ENCODE results near the gene RO60. TPM values are rescaled to one million over a fixed set of nuclear protein-coding genes. Genes with fewer than 3 reads are reported as not detected.
A peak's percentile ranks its signal among the peaks of the same experiment; 100 is the strongest.
"Not testable (repeated sequence)": the region's sequence is repeated elsewhere in the genome, so short reads cannot be mapped to it uniquely, and the experiment has no call there.

RO60 gene
- polyA plus RNA-seq, 3 donors: 38.8 to 51.6 (median 45.6) TPM

- DNase-seq (ENCODE audit: extremely low read depth in 1 of 11, low read depth in 9 of 11, low spot score in 4 of 11): no peak
Measured at GRCh38 chr1:193042766-193043691, 16.4 kb upstream of the RO60 start.

- DNase-seq (ENCODE audit: extremely low read depth in 1 of 11, low read depth in 9 of 11, low spot score in 4 of 11): not testable (repeated sequence)
Measured at GRCh38 chr1:193048913-193049312, 10.5 kb upstream of the RO60 start.

GRCh38 chr1:193054169-193054675 lies 5.2 kb upstream of the RO60 start:
- DNase-seq (ENCODE audit: extremely low read depth in 1 of 11, low read depth in 9 of 11, low spot score in 4 of 11): no peak

- peak in 10 of 11 donors; percentile 18 to 47 (median 23) for DNase-seq (ENCODE audit: extremely low read depth in 1 of 11, low read depth in 9 of 11, low spot score in 4 of 11)
Measured at GRCh38 chr1:193058529-193059281, 707 bp upstream of the RO60 start.

GRCh38 chr1:193060115-193060403 lies 647 bp downstream of the RO60 start:
- DNase-seq (ENCODE audit: extremely low read depth in 1 of 11, low read depth in 9 of 11, low spot score in 4 of 11): no peak

GRCh38 chr1:193060406-193060805 lies 994 bp downstream of the RO60 start:
- peak in 2 of 11 donors; percentile 1 to 3 for DNase-seq (ENCODE audit: extremely low read depth in 1 of 11, low read depth in 9 of 11, low spot score in 4 of 11)

GRCh38 chr1:193060938-193061337 lies 1.5 kb downstream of the RO60 start:
- peak in 1 of 11 donors; percentile 3 for DNase-seq (ENCODE audit: extremely low read depth in 1 of 11, low read depth in 9 of 11, low spot score in 4 of 11)

GRCh38 chr1:193062698-193063463 lies 3.5 kb downstream of the RO60 start:
- DNase-seq (ENCODE audit: extremely low read depth in 1 of 11, low read depth in 9 of 11, low spot score in 4 of 11): no peak

- no peak for DNase-seq (ENCODE audit: extremely low read depth in 1 of 11, low read depth in 9 of 11, low spot score in 4 of 11)
Measured at GRCh38 chr1:193065954-193066353, 6.5 kb downstream of the RO60 start.

GRCh38 chr1:193066606-193067005 lies 7.2 kb downstream of the RO60 start:
- no peak for DNase-seq (ENCODE audit: extremely low read depth in 1 of 11, low read depth in 9 of 11, low spot score in 4 of 11)

- DNase-seq (ENCODE audit: extremely low read depth in 1 of 11, low read depth in 9 of 11, low spot score in 4 of 11): no peak
Measured at GRCh38 chr1:193068013-193068412, 8.6 kb downstream of the RO60 start.

GRCh38 chr1:193069748-193070385 lies 10.5 kb downstream of the RO60 start:
- no peak for DNase-seq (ENCODE audit: extremely low read depth in 1 of 11, low read depth in 9 of 11, low spot score in 4 of 11)

GRCh38 chr1:193070386-193070753 lies 11.0 kb downstream of the RO60 start:
- DNase-seq (ENCODE audit: extremely low read depth in 1 of 11, low read depth in 9 of 11, low spot score in 4 of 11): no peak

- no peak for DNase-seq (ENCODE audit: extremely low read depth in 1 of 11, low read depth in 9 of 11, low spot score in 4 of 11)
Measured at GRCh38 chr1:193070942-193071341, 11.5 kb downstream of the RO60 start.

- DNase-seq (ENCODE audit: extremely low read depth in 1 of 11, low read depth in 9 of 11, low spot score in 4 of 11): no peak
Measured at GRCh38 chr1:193077991-193078390, 18.6 kb downstream of the RO60 start.

- DNase-seq (ENCODE audit: extremely low read depth in 1 of 11, low read depth in 9 of 11, low spot score in 4 of 11): no peak
Measured at GRCh38 chr1:193079187-193079586, 19.8 kb downstream of the RO60 start.

GRCh38 chr1:193083365-193084088 lies 24.1 kb downstream of the RO60 start:
- DNase-seq (ENCODE audit: extremely low read depth in 1 of 11, low read depth in 9 of 11, low spot score in 4 of 11): no peak

- no peak for DNase-seq (ENCODE audit: extremely low read depth in 1 of 11, low read depth in 9 of 11, low spot score in 4 of 11)
Measured at GRCh38 chr1:193085263-193085662, 25.9 kb downstream of the RO60 start.

Measured in renal cortex interstitium (tissue), 11 donors.